ENCODE measurements around the gene INTS6.

The INTS6 gene

DNA sequence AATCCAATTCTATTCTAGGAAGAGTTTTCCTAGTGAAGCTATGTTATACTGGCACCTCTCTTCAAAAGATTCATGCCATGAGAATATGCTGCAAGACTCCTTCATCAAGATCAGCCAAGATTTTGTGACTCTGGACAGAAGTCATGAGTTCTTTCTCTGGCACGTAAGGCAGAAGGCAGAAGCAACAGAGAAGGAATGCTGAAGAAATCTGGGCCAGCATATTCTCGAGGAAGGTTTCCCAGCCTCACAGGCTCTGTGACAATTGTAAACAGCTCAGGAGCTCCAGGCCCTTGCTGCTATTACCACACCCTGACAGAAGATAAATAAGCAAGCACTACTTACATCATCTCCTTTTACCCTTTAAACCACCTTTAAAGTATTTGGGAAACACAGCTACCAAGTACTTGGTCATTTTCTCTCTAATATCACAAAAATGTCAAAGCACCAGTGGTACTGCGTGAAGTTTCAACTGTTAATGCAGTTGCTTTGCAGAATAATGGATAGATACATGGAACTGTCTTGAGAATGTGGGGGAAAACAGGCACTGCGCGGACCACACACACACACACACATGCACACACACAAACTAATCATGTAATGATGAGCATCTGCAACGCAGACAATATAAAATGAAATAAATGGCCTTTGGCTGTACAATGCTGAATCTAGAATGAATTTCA is 55.4 kb downstream of the INTS6 start:
- DNase-seq, result no peak

DNA sequence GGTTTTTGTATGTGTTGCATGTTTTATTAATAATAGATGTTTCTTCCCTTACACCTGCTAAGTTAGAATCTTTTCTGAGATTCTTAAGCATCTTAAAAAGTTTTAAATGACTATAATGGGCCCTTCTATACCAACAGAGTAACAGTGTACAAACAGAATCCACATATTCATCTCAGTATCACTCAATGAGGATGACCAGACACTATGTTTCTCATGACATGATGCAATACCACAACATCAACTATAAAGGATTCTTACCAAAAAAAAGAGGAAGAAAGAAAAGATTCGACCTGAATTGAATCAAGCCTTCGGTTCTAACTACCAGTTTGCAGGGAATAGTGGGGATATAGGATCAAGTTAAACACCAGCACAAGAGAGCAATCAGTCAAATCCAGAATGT is 56.5 kb downstream of the INTS6 start:
- DNase-seq, result no peak

GRCh38 chr13:51394724-51395123 is 58.1 kb downstream of the INTS6 start:
- no peak for DNase-seq

DNA sequence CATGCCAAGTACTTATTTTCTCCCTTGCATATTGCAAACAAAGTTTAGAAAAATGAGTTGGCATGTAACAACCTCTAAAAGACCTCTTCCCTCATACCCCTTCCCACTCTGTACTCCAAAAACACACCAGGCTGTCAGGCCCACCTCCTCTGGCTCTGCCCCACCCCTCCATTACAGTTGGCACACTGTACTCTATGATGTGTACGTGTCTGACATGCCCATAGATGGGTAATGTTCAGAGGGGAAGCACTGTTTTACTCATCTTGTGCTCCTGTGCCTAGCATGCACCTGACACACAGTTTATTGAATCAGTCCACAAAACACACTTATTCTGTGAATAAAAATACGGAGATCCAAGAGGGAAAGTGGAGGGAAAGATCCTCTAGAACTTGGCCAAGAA is 67.7 kb downstream of the INTS6 start:
- no peak for DNase-seq

DNA sequence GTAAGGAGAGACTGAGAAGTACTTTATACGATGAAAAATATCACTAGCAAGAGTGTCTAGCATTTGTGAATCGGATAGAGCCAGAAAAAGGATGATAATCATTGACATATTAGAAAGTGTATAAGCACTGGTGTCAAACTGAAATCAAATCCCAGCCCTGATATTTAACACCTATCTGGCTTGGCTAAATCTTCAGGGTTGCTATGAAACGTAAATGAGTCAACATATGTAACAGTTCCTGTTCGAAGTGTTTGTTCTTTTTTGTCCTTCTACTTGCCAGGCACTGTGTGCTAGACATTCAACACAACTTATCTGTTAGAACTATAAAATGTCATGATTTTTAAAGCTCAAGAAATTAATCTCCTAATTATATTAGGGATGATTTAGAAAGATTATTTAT is 72.6 kb downstream of the INTS6 start:
- DNase-seq, result no peak

DNA sequence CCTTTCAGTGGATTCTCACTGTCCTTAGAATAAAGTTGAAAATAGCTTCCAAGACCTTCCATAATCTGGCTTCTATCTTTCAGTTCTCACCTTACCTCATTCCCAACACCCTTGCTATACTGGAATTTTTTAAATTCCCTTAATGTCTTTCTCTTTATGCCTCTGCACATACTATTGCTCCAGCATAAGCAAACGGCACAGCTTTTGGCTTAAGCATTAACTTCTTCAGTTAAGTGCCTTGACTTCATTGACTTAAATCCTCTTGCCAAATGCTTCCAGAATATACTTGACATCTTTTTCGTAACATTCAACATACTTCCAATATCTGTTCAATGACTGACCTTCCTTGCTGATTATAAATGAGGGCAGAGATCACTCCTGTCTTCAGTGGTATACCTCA is 79.4 kb downstream of the INTS6 start:
- no peak for DNase-seq

- no peak for DNase-seq
Observed at GRCh38 chr13:51371768-51372399, 81.0 kb downstream of the INTS6 start.

DNA sequence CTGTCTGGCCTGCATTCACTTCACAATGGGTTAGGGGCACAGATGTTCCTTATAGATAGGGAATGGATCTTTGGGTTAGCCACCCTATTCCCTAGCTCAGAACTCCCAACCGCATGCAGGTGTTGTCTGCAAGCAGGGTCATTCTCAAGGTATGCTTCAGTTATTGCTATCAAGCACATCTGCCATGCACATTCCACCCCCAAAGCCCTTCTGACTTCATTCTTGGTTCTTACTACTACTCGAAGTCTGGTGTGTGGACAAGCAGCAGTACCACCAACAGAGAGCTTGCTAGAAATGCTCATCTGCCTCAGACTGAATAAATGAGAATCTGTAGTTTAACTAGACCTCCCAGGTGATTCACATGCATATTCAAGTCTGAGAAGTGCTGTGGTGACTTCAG is 82.0 kb downstream of the INTS6 start:
- no peak for DNase-seq

- DNase-seq, result no peak
Observed at GRCh38 chr13:51370116-51370515, 82.7 kb downstream of the INTS6 start.

- DNase-seq, result no peak
Observed at GRCh38 chr13:51364404-51365008, 88.3 kb downstream of the INTS6 start.

GRCh38 chr13:51363625-51364024 is 89.2 kb downstream of the INTS6 start:
- no peak for DNase-seq

GRCh38 chr13:51361106-51361505 is 91.7 kb downstream of the INTS6 start:
- no peak for DNase-seq

DNA sequence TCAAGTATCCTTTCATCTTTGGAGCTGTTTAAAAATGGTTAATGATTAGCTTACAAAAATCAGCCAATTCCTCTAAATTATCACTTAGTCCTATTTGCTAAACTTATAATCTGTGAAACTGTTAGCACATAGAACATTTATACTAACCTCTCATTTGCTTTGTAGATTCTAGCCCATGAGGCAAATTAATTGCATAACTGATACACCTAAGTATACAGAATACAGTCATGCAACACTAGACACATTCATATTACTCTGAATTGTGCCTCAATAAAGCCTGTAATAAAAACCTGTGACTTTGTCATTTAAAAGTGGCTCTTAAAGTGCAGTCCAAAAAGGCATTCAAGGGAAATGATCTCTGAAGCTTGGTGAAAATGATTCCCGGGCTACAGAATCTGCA is 92.3 kb downstream of the INTS6 start:
- DNase-seq, result no peak

- no peak for DNase-seq
Observed at GRCh38 chr13:51359352-51359751, 93.5 kb downstream of the INTS6 start.

DNA sequence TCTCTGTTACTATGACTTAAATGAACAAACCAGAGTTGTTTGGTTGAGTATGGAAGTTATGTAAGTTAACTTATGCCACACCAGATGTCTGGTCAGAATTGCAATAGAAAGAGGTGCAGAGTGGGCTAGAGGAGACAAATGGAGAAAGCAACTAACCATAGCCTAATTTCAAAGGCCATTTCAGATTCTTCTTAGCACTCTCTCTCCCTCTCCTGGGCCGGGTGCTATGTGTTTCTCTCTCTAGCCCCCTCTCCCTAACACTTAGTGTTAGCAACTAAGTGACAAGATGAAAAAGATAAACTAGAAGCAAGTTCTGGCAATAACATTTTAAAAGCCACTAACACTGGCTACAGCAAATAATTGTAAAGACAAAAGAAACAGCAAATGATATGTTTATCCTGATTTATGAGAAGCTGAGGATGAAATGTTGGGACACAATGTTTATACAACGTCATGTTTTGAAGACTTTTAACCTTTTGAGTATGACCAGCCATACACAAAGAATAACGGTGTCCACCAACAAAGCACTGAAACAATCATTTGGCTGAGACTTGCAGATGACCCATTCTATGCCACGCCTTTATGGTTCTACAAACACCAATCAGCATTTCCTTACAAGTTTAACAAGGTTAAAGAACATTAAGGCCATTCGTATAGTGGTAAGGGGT is 94.8 kb downstream of the INTS6 start:
- no peak for DNase-seq

DNA sequence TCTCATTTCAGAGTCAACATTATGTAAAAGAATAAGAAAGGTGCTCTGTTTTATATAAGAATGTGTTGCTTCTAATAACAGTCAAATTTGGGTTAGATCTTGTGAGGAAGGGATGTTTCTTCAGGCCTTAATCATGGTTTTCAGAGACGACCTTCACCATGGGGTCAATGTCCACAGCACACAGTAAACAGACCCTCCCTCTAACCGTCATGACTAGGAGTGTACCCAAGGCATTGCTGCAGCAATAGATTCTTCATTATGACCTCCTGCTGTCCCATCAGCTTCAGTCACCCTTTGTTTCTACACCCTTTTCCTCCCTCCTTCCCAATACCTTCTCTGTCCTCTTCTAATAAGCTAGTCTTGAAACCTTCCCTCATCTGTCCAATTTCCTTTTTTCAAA is 97.6 kb downstream of the INTS6 start:
- DNase-seq, result no peak

DNA sequence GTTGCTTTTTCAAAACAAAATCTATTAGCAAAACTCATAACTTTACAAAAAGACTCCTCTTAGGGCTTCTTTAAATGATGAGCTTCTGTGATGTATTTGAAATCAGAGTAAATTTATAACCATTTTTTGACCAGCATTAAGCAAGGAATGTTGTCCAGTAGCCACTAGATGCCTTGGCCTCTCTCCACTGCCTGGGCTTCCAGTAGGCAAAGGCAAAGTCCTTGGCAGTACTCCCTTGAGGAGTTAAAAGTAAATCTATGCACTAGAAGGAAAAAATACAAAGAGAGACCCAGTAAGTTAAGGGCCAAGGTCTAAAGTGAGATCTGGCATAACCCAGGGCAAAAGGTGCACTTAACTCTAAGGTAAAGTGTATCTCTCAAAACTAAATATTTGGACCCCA is 103.8 kb downstream of the INTS6 start:
- DNase-seq, result no peak

DNA sequence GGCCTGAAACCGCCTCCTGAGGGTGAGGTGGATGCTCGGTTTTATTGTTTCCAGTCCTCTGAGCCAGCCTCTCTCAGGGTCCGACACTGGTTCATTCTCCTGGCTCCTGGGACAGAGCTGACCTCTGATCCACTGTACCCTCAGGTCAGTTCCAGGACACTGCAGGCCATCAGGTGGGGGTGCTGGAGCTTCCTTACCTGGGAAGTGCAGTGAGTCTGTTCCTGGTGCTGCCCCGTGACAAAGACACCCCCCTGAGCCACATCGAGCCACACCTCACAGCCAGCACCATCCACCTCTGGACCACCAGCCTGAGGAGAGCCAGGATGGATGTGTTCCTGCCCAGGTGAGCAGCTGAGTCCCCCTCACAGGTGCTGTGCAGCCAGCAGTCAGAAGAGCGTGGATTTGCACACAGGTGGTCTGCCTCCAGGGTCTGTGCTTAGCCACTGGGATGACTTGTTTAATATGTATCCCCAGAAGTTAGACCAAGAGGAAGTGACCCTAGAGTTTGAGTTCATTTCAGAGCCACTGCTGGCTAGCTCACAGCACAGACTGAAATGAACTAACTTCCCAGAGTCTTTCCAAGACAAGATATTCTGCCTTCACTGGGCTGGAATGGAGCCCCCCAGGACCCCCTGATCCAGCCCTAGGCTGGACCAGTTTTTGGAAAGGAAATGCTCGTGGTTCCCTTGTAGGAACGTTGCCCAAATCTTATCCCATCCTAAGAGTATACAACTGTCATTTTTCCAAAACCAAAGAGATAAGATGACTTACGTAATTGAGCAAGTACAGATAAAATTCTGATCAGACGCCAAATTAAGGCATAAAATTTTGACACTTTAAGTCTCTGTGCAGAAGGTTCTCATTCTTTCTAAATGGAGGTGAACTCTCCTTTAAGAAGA is 104.5 kb downstream of the INTS6 start:
- no peak for DNase-seq

DNA sequence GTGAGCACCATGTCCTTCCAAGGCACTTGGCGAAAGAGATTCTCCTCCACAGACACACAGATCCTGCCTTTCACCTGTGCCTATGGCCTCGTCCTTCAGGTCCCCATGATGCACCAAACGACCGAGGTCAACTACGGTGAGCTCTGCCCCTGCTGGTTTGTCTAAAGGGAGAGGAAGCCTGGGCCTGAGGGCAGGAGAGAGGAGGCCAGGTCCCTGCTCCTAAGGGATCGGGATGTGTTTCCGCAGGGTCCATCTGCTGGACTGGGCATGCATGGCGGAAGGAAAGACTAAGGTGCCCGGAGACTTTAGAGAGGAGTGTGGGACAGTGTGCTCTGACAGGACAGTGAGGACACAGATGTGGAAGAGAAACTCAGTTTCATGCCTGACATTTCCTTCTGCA is 105.7 kb downstream of the INTS6 start:
- no peak for DNase-seq

GRCh38 chr13:51346397-51346796 is 106.4 kb downstream of the INTS6 start:
- DNase-seq, result no peak

- DNase-seq, result no peak
Observed at GRCh38 chr13:51343475-51343874, 109.4 kb downstream of the INTS6 start.

DNA sequence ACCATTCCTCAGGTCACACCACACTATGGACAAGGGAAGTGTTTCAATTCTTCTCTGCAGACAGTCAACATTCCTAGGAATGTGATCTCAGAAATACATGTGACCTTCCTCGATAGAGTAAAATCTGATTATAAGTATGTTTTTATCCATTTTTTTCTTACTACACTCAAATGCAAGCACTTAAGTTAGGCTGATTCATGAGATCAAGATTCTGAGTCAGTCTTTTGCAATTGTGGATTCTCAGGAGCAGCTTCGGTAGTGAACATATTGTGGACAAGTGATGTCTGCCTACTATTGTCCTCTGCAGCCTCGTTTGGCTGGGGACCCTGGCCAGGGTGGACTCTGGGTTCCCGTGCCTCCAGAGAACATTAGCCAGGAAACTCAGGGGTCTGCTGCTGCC is 110.1 kb downstream of the INTS6 start:
- DNase-seq, result no peak

DNA sequence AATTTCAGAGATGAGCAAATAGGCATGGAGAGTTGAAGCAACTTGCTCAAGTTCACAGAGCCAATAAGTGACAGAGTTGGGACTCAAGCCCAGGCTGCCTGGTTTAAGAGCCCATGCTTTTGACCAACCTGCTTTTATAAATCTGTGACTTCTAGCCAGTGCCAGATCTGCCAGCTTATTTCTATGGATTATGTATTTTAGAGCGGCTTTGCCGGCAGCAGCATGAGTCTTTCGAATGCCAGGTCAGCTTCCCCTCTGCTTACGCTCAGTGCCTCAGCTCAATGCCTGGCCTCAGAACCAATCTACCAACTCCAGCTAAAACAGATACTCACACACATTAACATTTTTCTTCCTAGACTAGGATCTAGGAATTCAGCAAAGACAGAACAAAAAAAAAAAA is 111.0 kb downstream of the INTS6 start:
- DNase-seq, result no peak

Data from activated CD4-positive, alpha-beta T cell treated with anti-CD3 and anti-CD28 coated beads for 48 hours (primary cell).